ENCODE measurements around the gene TDRD3. TPM values are rescaled to one million over a fixed set of nuclear protein-coding genes. Genes with fewer than 3 reads are reported as not detected.

The TDRD3 gene
- total and polyA plus RNA-seq, 2 donors from 2014 or later = 14.9 to 42.2 TPM

- Histone ChIP-seq H3K27me3 (ENCODE audit: control insufficient read depth, insufficient read depth, low read length) (no peaks in the 10 kb centered on the region), H3K27ac (ENCODE audit: low read depth in 2 of 2, low read length in 2 of 2) (no peak overlapping the region), H3K36me3 (ENCODE audit: control insufficient read depth in 2 of 3, insufficient read depth in 3 of 3, low read length in 3 of 3) (no peaks in the 10 kb centered on the region), H3K4me3 (ENCODE audit: low read length in 3 of 3) (no peak overlapping the region), H3K9ac (ENCODE audit: low read length in 3 of 3) (no peak overlapping the region), H3K9me3 (ENCODE audit: control insufficient read depth in 2 of 3, insufficient read depth in 1 of 3, low read length in 3 of 3) (no peaks in the 10 kb centered on the region), H3K4me1 (ENCODE audit: control insufficient read depth in 2 of 3, insufficient read depth in 2 of 3, low read depth in 1 of 3, low read length in 3 of 3) (no peaks in the 10 kb centered on the region)
- no peak for TF ChIP-seq CTCF (IDR thresholded peaks at IDR 0.05; ENCODE audit: borderline replicate concordance, extremely low read depth, insufficient read depth)
- DNase-seq (no peak), FAIRE-seq (no peak)
- intact Hi-C loops (cut with DNase I) = no loop called here
Observed at GRCh38 chr13:60426075-60426474, 29.1 kb downstream of the TDRD3 start.

- intact Hi-C loops (cut with DNase I) = no loop called here
- Histone ChIP-seq H3K4me1 (ENCODE audit: control insufficient read depth in 2 of 3, insufficient read depth in 2 of 3, low read depth in 1 of 3, low read length in 3 of 3) (no peaks in the 10 kb centered on the region), H3K27me3 (ENCODE audit: control insufficient read depth, insufficient read depth, low read length) (no peaks in the 10 kb centered on the region), H3K9me3 (ENCODE audit: control insufficient read depth in 2 of 3, insufficient read depth in 1 of 3, low read length in 3 of 3) (no peaks in the 10 kb centered on the region), H3K9ac (ENCODE audit: low read length in 3 of 3) (no peak overlapping the region), H3K4me3 (ENCODE audit: low read length in 3 of 3) (no peak overlapping the region), H3K36me3 (ENCODE audit: control insufficient read depth in 2 of 3, insufficient read depth in 3 of 3, low read length in 3 of 3) (no peaks in the 10 kb centered on the region), H3K27ac (ENCODE audit: low read depth in 2 of 2, low read length in 2 of 2) (no peak overlapping the region)
- no peak for TF ChIP-seq CTCF (IDR thresholded peaks at IDR 0.05; ENCODE audit: borderline replicate concordance, extremely low read depth, insufficient read depth)
- DNase-seq (no peak), FAIRE-seq (no peak)
Observed at GRCh38 chr13:60427285-60427684, 30.3 kb downstream of the TDRD3 start.

- DNase-seq = peak in 2 of 5 donors; percentile 81 to 83
- peak; percentile 86 for TF ChIP-seq CTCF (IDR thresholded peaks at IDR 0.05; ENCODE audit: borderline replicate concordance, extremely low read depth, insufficient read depth)
Observed at GRCh38 chr13:60431108-60431700, 34.2 kb downstream of the TDRD3 start.

GRCh38 chr13:60433505-60433904 is 36.5 kb downstream of the TDRD3 start:
- H3K36me3 ChIP-seq (ENCODE audit: control insufficient read depth in 2 of 3, insufficient read depth in 3 of 3, low read length in 3 of 3) = no peaks in the 10 kb centered on the region
- FAIRE-seq (no peak), DNase-seq (peak in 1 of 5 donors; percentile 15)
- H3K4me1 ChIP-seq (ENCODE audit: control insufficient read depth in 2 of 3, insufficient read depth in 2 of 3, low read depth in 1 of 3, low read length in 3 of 3) = no peaks in the 10 kb centered on the region
- peaks cover 0 to 6% (median 0%) of the 10 kb centered on the region in 3 donors for H3K9me3 ChIP-seq (ENCODE audit: control insufficient read depth in 2 of 3, insufficient read depth in 1 of 3, low read length in 3 of 3)
- intact Hi-C loops (cut with DNase I) = no loop called here
- no peak overlapping the region for H3K27ac ChIP-seq (ENCODE audit: low read depth in 2 of 2, low read length in 2 of 2)
- H3K4me3 ChIP-seq (ENCODE audit: low read length in 3 of 3) = peak overlapping the region in 2 of 3 donors; percentile 27 to 36
- H3K27me3 ChIP-seq (ENCODE audit: control insufficient read depth, insufficient read depth, low read length) = no peaks in the 10 kb centered on the region
- no peak overlapping the region for H3K9ac ChIP-seq (ENCODE audit: low read length in 3 of 3)
- no peak for TF ChIP-seq CTCF (IDR thresholded peaks at IDR 0.05; ENCODE audit: borderline replicate concordance, extremely low read depth, insufficient read depth)

More at GRCh38 chr13:60431108-60431700, 34.2 kb downstream of the TDRD3 start:
- H3K27ac ChIP-seq (ENCODE audit: low read depth in 2 of 2, low read length in 2 of 2) = no peak overlapping the region
- no peaks in the 10 kb centered on the region for H3K4me1 ChIP-seq (ENCODE audit: control insufficient read depth in 2 of 3, insufficient read depth in 2 of 3, low read depth in 1 of 3, low read length in 3 of 3)
- intact Hi-C loops (cut with DNase I) = no loop called here
- no peaks in the 10 kb centered on the region for H3K36me3 ChIP-seq (ENCODE audit: control insufficient read depth in 2 of 3, insufficient read depth in 3 of 3, low read length in 3 of 3)
- no peak overlapping the region for H3K9ac ChIP-seq (ENCODE audit: low read length in 3 of 3)
- H3K27me3 ChIP-seq (ENCODE audit: control insufficient read depth, insufficient read depth, low read length) = no peaks in the 10 kb centered on the region
- peak; percentile 98 for FAIRE-seq
- no peak overlapping the region for H3K4me3 ChIP-seq (ENCODE audit: low read length in 3 of 3)
- peaks cover 0 to 1% (median 0%) of the 10 kb centered on the region in 3 donors for H3K9me3 ChIP-seq (ENCODE audit: control insufficient read depth in 2 of 3, insufficient read depth in 1 of 3, low read length in 3 of 3)

All from kidney (tissue), 14 donors.